ENCODE results near the gene CYB561D1.

GRCh38 chr1:109498161-109498801, 4.4 kb downstream of the CYB561D1 start:
- TF ChIP-seq REST (IDR thresholded peaks at IDR 0.05) (no peak), CTCF (IDR thresholded peaks at IDR 0.05; ENCODE audit: low read depth, low read length, missing input control) (peak; percentile 35), HNF4A (conservative IDR thresholded peaks at IDR 0.05) (no peak), JUND (IDR thresholded peaks at IDR 0.05) (no peak), EGR1 (IDR thresholded peaks at IDR 0.05; ENCODE audit: low read depth in 2 of 2) (no peak), YY1 (IDR thresholded peaks at IDR 0.05) (no peak), ATF3 (IDR thresholded peaks at IDR 0.05) (no peak), TAF1 (conservative IDR thresholded peaks at IDR 0.05) (no peak), ZBTB33 (IDR thresholded peaks at IDR 0.05) (no peak), MAX (IDR thresholded peaks at IDR 0.05) (no peak), RAD21 (IDR thresholded peaks at IDR 0.05) (peak; percentile 22 to 68), FOXA2 (IDR thresholded peaks at IDR 0.05) (no peak), HNF4G (IDR thresholded peaks at IDR 0.05) (no peak)
